Type B pancreatic cell (in vitro differentiated cells): Measurements from ENCODE around the gene RNF115. TPM values are rescaled to one million over a fixed set of nuclear protein-coding genes. Genes with fewer than 3 reads are reported as not detected.
"Not testable (repeated sequence)": the region's sequence is repeated elsewhere in the genome, so short reads cannot be mapped to it uniquely, and the experiment has no call there.

Experiments
- DNase-seq: peaks from one replicate; pipeline ENCODE4 v3.0.0; 2021; ENCODE audit warnings: mixed read lengths; ENCODE audit not compliant: unreplicated experiment; ENCODE audit errors: extremely low spot score
- H3K27ac Mint-ChIP-seq: 2 replicates; pipeline ENCODE4 v1.8.0; 2021; ENCODE audit warnings: mild to moderate bottlenecking, mixed read lengths
- H3K27me3 Mint-ChIP-seq: 2 replicates; pipeline ENCODE4 v1.8.0; 2021; ENCODE audit warnings: mixed read lengths
- H3K36me3 Mint-ChIP-seq: 2 replicates; pipeline ENCODE4 v1.8.0; 2021; ENCODE audit warnings: mixed read lengths
- H3K4me1 Mint-ChIP-seq: one replicate; pipeline ENCODE4 v1.8.0; 2021; ENCODE audit warnings: mixed read lengths; ENCODE audit not compliant: unreplicated experiment
- H3K4me3 Mint-ChIP-seq: 2 replicates; pipeline ENCODE4 v1.8.0; 2021; ENCODE audit warnings: mild to moderate bottlenecking, mixed read lengths
- H3K9me3 Mint-ChIP-seq: 2 replicates; pipeline ENCODE4 v1.8.0; 2021; ENCODE audit warnings: mixed read lengths
- total RNA-seq: library from RNA; stranded (reverse); gene quantifications from 2 replicates; pipeline ENCODE4 v1.2.1, GENCODE V29; 2021; ENCODE audit warnings: low replicate concordance
- TF ChIP-seq, protein P1 (sequence below): fragments of 200-600 bp; sonication (generic); conservative IDR thresholded peaks from 2 replicates; pipeline ENCODE4 v1.5.0; 2021; ENCODE audit warnings: antibody characterized with exemption, mild to moderate bottlenecking

RNF115 gene
- total RNA-seq, 1 donor from 2014 or later, result 10.6 TPM

DNA sequence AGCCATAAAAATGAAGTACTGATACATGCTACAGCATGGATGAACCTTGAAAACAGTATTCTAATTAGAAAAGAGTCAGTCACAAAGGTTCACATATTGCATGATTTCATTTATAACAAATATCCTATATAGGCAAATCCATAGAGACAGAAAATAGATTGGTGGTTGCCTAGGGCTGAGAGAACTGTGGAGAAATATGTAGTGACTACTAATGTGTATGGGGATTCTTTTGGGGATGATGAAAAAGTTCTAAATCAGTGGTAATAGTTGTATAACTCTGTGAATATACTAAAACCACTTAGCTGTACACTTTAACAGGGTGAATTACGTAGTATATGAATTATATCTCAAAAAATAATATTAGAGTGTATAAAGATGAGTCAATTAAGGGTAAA lies 45.8 kb downstream of the RNF115 start:
- Mint-ChIP-seq H3K9me3 (no peaks in the 10 kb centered on the region), H3K27ac (no peak overlapping the region), H3K4me1 (peaks cover 9% of the 10 kb centered on the region), H3K27me3 (no peaks in the 10 kb centered on the region), H3K36me3 (peaks cover 10% of the 10 kb centered on the region), H3K4me3 (no peak overlapping the region)
- TF ChIP-seq, protein P1, sequence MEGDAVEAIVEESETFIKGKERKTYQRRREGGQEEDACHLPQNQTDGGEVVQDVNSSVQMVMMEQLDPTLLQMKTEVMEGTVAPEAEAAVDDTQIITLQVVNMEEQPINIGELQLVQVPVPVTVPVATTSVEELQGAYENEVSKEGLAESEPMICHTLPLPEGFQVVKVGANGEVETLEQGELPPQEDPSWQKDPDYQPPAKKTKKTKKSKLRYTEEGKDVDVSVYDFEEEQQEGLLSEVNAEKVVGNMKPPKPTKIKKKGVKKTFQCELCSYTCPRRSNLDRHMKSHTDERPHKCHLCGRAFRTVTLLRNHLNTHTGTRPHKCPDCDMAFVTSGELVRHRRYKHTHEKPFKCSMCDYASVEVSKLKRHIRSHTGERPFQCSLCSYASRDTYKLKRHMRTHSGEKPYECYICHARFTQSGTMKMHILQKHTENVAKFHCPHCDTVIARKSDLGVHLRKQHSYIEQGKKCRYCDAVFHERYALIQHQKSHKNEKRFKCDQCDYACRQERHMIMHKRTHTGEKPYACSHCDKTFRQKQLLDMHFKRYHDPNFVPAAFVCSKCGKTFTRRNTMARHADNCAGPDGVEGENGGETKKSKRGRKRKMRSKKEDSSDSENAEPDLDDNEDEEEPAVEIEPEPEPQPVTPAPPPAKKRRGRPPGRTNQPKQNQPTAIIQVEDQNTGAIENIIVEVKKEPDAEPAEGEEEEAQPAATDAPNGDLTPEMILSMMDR, result no peak
- no peak for DNase-seq

DNA sequence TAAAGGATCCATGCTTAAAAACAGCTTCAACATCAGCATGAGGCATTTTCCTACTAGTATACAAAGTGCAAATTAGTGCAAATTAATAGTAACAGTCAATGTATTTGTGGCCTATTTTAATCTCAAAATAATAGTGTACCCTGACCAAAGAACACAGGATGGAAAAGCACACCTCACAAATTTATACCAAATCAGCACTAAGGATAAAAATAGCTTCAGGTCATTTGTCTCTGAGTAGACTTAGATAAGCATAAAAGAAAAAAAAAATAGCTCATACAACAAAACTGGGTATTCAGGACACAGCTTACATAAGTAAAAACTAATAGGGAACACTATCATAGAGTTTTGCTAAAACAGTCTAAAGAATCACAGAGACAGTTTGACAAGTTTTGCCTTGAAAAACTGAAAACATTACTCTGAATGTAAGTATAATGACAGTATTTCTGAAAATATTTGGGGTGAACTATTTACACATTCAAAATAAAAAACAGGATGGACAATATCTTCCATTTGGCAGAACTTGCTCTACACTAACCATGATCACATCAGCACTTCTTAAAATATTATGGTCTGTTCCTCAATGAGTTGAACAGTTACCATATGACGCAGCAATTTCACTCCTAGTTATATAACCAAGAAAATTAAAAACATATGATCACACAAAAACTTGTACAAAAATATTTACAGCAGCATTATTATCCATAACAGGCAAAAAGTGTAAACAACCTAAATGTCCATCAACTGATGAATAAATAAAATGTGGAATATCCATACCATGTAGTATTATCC lies 46.3 kb downstream of the RNF115 start:
- Mint-ChIP-seq H3K9me3 (no peaks in the 10 kb centered on the region), H3K27me3 (no peaks in the 10 kb centered on the region), H3K36me3 (peaks cover 14% of the 10 kb centered on the region), H3K4me1 (peaks cover 9% of the 10 kb centered on the region), H3K27ac (no peak overlapping the region), H3K4me3 (no peak overlapping the region)
- TF ChIP-seq, protein P1, result no peak
- DNase-seq, result no peak

DNA sequence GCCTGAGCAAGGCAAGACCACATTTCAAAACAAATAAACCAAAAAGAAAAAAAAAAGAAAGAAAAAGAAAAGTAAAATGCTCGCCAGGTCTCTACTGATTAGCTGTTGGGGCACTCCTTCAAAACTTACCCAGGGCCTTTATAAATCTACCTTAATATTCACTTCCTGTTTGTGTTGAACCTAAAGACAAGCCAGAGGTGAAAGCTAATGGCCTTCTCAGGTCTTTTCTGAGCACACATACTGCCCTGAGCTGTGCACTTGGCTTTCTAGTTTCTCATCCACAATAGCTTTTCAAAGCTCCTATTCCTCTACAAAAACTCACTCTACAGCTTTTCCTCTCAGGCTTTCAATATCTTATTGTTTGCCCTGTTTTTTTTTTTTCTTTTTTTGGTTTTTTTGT lies 50.5 kb downstream of the RNF115 start:
- TF ChIP-seq, protein P1, result no peak
- Mint-ChIP-seq H3K9me3 (no peaks in the 10 kb centered on the region), H3K36me3 (peaks cover 26% of the 10 kb centered on the region), H3K27ac (peak overlapping the region; percentile 44), H3K27me3 (no peaks in the 10 kb centered on the region), H3K4me3 (no peak overlapping the region), H3K4me1 (peaks cover 5% of the 10 kb centered on the region)
- DNase-seq, result no peak

DNA sequence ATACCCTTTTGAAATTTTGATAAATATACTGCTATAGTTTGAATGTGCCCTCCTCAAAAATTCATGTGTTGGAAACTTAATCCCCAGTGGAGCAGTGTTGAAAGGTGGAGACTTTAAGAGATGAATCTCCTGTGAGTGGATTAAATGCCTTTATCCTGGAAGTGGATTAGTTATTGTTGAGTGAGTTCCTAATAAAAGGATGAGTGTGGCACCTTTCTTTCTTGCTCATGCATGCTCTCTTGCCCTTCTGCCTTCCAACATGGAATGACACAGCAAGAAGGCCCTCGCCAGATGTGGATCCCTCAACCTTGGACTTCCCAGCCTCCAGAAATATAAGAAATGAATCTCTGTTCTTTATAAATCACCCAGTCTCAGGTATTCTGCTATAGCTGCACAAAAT lies 52.8 kb downstream of the RNF115 start:
- no peaks in the 10 kb centered on the region for H3K9me3 Mint-ChIP-seq
- DNase-seq, result no peak
- no peak overlapping the region for H3K27ac Mint-ChIP-seq
- peaks cover 26% of the 10 kb centered on the region for H3K36me3 Mint-ChIP-seq
- H3K27me3 Mint-ChIP-seq, result no peaks in the 10 kb centered on the region
- TF ChIP-seq, protein P1, result no peak
- H3K4me3 Mint-ChIP-seq, result no peak overlapping the region
- peaks cover 5% of the 10 kb centered on the region for H3K4me1 Mint-ChIP-seq

DNA sequence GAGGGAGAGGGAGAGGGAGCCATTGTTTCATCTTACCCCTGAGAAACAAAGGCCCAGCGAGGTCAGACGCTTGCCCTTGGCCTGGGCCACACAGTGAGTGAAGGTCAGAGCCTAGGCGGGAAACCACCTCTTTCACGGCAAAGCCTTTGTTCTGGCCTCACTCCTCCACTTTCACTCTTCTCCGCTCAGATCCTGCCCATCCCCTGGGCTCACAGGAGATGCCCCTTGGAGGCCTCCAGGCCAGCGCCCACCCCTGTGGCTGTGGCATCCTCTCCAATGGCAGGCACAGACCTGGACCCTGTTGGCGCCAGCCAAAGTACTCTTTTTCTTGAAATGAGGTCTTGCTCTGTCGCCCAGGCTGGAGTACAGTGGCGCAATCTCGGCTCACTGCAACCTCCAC lies 55.9 kb downstream of the RNF115 start:
- H3K4me3 Mint-ChIP-seq, H3K4me1 Mint-ChIP-seq, DNase-seq, H3K9me3 Mint-ChIP-seq, H3K27me3 Mint-ChIP-seq, H3K27ac Mint-ChIP-seq: not testable (repeated sequence)
- peaks cover 24% of the 10 kb centered on the region for H3K36me3 Mint-ChIP-seq

DNA sequence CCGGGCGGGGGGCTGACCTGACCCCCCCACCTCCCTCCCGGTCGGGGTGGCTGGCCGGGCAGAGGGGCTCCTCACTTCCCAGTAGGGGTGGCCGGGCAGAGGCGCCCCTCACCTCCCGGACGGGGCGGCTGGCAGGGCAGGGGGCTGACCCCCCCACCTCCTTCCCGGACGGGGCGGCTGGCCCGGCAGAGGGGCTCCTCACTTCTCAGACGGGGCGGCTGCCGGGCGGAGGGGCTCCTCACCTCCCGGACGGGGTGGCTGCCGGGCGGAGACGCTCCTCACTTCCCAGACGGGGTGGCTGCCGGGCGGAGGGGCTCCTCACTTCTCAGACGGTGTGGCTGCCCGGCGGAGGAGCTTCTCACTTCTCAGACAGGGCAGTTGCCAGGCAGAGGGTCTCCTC lies 57.0 kb downstream of the RNF115 start:
- H3K4me3 Mint-ChIP-seq, H3K9me3 Mint-ChIP-seq, H3K4me1 Mint-ChIP-seq, H3K27me3 Mint-ChIP-seq, H3K27ac Mint-ChIP-seq, DNase-seq: not testable (repeated sequence)
- peaks cover 25% of the 10 kb centered on the region for H3K36me3 Mint-ChIP-seq

DNA sequence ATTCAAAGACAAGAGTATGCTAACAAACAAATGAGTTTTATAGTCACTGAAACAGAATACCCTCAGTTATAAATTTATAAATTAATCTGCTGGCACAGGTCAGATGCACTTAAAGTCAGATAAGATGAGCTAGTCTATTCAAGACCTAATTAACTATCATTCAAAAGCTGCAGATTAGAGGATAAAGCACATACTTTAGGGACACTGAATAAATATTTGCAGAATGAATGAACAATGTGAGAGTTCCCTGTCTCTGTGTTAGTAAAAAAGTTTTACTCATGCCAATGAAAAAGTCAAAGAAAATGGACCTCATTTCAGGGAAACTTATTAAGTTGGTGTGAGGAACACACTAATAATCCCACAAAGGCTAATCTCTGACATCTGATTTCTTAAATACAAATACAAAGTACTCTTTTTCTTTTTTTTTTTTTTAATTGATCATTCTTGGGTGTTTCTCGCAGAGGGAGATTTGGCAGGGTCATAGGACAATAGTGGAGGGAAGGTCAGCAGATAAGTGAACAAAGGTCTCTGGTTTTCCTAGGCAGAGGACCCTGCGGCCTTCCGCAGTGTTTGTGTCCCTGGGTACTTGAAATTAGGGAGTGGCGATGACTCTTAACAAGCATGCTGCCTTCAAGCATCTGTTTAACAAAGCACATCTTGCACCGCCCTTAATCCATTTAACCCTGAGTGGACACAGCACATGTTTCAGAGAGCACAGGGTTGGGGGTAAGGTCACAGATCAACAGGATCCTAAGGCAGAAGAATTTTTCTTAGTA lies 58.1 kb downstream of the RNF115 start:
- H3K9me3 Mint-ChIP-seq, DNase-seq, H3K4me3 Mint-ChIP-seq, H3K4me1 Mint-ChIP-seq, H3K27me3 Mint-ChIP-seq, H3K27ac Mint-ChIP-seq: not testable (repeated sequence)
- peaks cover 23% of the 10 kb centered on the region for H3K36me3 Mint-ChIP-seq

DNA sequence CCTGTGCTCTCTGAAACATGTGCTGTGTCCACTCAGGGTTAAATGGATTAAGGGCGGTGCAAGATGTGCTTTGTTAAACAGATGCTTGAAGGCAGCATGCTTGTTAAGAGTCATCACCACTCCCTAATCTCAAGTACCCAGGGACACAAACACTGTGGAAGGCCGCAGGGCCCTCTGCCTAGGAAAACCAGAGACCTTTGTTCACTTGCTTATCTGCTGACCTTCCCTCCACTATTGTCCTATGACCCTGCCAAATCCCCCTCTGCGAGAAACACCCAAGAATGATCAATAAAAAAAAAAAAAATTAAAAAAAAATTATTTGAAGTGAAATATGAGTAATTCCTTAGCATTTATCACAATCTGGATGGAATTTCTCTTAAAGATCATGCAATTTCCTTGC lies 58.8 kb downstream of the RNF115 start:
- not testable (repeated sequence) for H3K4me1 Mint-ChIP-seq, H3K27ac Mint-ChIP-seq, H3K27me3 Mint-ChIP-seq, DNase-seq, H3K9me3 Mint-ChIP-seq, H3K4me3 Mint-ChIP-seq
- peaks cover 23% of the 10 kb centered on the region for H3K36me3 Mint-ChIP-seq

DNA sequence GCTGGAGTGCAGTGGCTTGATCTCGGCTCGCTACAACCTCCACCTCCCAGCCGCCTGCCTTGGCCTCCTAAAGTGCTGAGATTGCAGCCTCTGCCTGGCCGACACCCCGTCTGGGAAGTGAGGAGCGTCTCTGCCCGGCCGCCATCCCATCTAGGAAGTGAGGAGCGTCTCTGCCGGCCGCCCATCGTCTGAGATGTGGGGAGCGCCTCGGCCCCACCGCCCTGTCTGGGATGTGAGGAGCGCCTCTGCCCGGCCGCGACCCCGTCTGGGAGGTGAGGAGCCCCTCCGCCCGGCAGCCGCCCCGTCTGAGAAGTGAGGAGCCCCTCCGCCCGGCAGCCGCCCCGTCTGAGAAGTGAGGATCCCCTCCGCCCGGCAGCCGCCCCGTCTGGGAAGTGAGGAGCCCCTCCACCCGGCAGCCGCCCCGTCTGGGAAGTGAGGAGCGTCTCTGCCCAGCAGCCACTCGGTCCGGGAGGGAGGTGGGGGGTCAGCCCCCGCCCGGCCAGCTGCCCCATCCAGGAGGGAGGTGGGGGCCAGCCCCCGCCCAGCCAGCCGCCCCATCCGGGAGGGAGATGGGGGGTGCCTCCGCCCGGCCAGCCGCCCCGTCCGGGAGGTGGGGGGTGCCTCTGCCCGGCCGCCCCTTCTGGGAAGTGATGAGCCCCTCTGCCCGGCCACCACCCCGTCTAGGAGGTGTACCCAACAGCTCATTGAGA lies 59.5 kb downstream of the RNF115 start:
- H3K9me3 Mint-ChIP-seq, H3K27ac Mint-ChIP-seq: not testable (repeated sequence)
- H3K36me3 Mint-ChIP-seq, result peaks cover 28% of the 10 kb centered on the region

More for the DNA sequence above, 59.5 kb downstream of the RNF115 start:
- H3K4me1 Mint-ChIP-seq, H3K4me3 Mint-ChIP-seq, H3K27me3 Mint-ChIP-seq, DNase-seq: not testable (repeated sequence)
